K562 (cell line): ENCODE data around the gene AACS. TPM values are rescaled to one million over a fixed set of nuclear protein-coding genes. Genes with fewer than 3 reads are reported as not detected.

Experiments used
- ATAC-seq: fragments of 200-7000 bp; cut with Tn5 transposase; 3 replicates; pipeline ENCODE4 v1.9.1; 2020; ENCODE audit warnings: moderate library complexity
- BruUV-seq: library from RNA; stranded (reverse); fragments of 400-500 nt; replicated peaks from 2 replicates; lab custom pipeline; 2021; lab: Mats Ljungman, UMichigan
- CTCF ChIA-PET: fragments of 300-600 bp; formaldehyde crosslinking; extraction: SDS; loops from one replicate; lab custom pipeline; 2021; ENCODE audit warnings: low intra/inter-chr PET ratio; lab: Yijun Ruan, JAX
- POLR2A ChIA-PET: fragments of 300-600, 350-650 bp; sonication (Branson Sonifier 250); formaldehyde crosslinking; extraction: SDS; loops from one replicate; lab custom pipeline; 2021; ENCODE audit warnings: antibody characterized with exemption, inconsistent platforms; lab: Yijun Ruan, JAX
- DNase-seq, 4 experiments: peaks; one replicate each; pipeline versions ENCODE4 v3.0.0 to v3.0.0-alpha.2; 2011 to 2018; ENCODE audit warnings: low spot score in 3 of 4, mixed read lengths in 3 of 4; ENCODE audit errors: extremely low read depth in 1 of 4
- FAIRE-seq: peaks from 2 replicates; lab custom pipeline; 2011; peaks lifted over from hg19 to GRCh38; lab: Jason Lieb, UNC
- H2AFZ ChIP-seq: 2 replicates; pipeline ENCODE4 v1.6.0; 2011; ENCODE audit warnings: low read depth, low read length, control low read depth, inconsistent platforms
- H3K27ac ChIP-seq: fragments of 200-600 bp; 3 replicates; pipeline ENCODE4 v1.8.0; 2011; ENCODE audit warnings: low read depth, mild to moderate bottlenecking, control low read depth, inconsistent platforms, low read length, moderate library complexity, mixed read lengths; ENCODE audit errors: extremely low read depth
- H3K27me3 ChIP-seq, 2 experiments: fragments of 300-600 bp in 1 of 2; 2 replicates in 1 of 2; 3 replicates in 1 of 2; pipeline versions ENCODE4 v1.6.0 to v1.8.0; 2011; ENCODE audit warnings: inconsistent platforms in 2 of 2, low read length in 2 of 2, mild to moderate bottlenecking in 1 of 2, mixed read lengths in 1 of 2, moderate library complexity in 1 of 2; ENCODE audit not compliant: control insufficient read depth in 2 of 2, insufficient read depth in 2 of 2
- H3K36me3 ChIP-seq: fragments of 300-600 bp; 3 replicates; pipeline ENCODE4 v1.8.0; 2011; ENCODE audit warnings: mild to moderate bottlenecking, low read length, inconsistent platforms; ENCODE audit not compliant: control insufficient read depth, insufficient read depth
- H3K4me1 ChIP-seq, 2 experiments: fragments of 200-600 bp in 1 of 2; replicated peaks in 1 of 2; 2 replicates in 1 of 2; 3 replicates in 1 of 2; pipeline versions ENCODE4 v1.5.1 to v1.8.0; 2011; ENCODE audit warnings: inconsistent platforms in 2 of 2, low read length in 2 of 2, mild to moderate bottlenecking in 1 of 2, mixed read lengths in 1 of 2, moderate library complexity in 1 of 2; ENCODE audit not compliant: control insufficient read depth in 2 of 2, insufficient read depth in 2 of 2
- H3K4me2 ChIP-seq: 2 replicates; pipeline ENCODE4 v1.6.1; 2011; ENCODE audit warnings: low read length, control low read depth, inconsistent platforms, mixed read lengths; ENCODE audit not compliant: insufficient read depth
- H3K4me3 ChIP-seq: fragments of 200-600 bp; sonication (generic), shearing (Covaris generic); 2 replicates; pipeline ENCODE4 v1.5.1; 2016; ENCODE audit warnings: control low read depth, inconsistent platforms
- H3K79me2 ChIP-seq: fragments of 200-600 bp; 3 replicates; pipeline ENCODE4 v1.8.0; 2011; ENCODE audit warnings: low read length, inconsistent platforms; ENCODE audit not compliant: control insufficient read depth, insufficient read depth
- H3K9ac ChIP-seq, 2 experiments: 2 replicates each; pipeline versions ENCODE4 v1.6.0 to v1.6.1; 2011; ENCODE audit warnings: low read depth in 2 of 2, low read length in 2 of 2, control low read depth in 1 of 2, inconsistent platforms in 1 of 2, mild to moderate bottlenecking in 1 of 2, mixed read lengths in 1 of 2; ENCODE audit not compliant: insufficient read depth in 1 of 2
- H3K9me1 ChIP-seq: one replicate; pipeline ENCODE4 v1.6.0; 2011; ENCODE audit warnings: inconsistent platforms, mild to moderate bottlenecking, low read length, moderate library complexity; ENCODE audit not compliant: control insufficient read depth, insufficient read depth
- H3K9me3 ChIP-seq: replicated peaks from 2 replicates; pipeline ENCODE4 v1.5.1; 2011; ENCODE audit warnings: low read depth, low read length, inconsistent platforms; ENCODE audit not compliant: control insufficient read depth, insufficient read depth
- H4K20me1 ChIP-seq: replicated peaks from 2 replicates; pipeline ENCODE4 v1.6.1; 2011; ENCODE audit warnings: low read length, inconsistent platforms, mixed read lengths; ENCODE audit not compliant: control insufficient read depth, insufficient read depth
- GATAD2A ChIP-seq: fragments of 450-650 bp; IDR thresholded peaks from 2 replicates; pipeline ENCODE4 v1.6.1; 2017
- HMBOX1 ChIP-seq: sonication (generic); IDR thresholded peaks from 2 replicates; pipeline ENCODE4 v1.6.1; 2016
- IRF9 ChIP-seq: fragments of 450-650 bp; IDR thresholded peaks from 2 replicates; pipeline ENCODE4 v1.6.1; 2016; ENCODE audit warnings: missing biosample characterization, missing genetic modification characterization
- LEF1 ChIP-seq: fragments of 450-650 bp; IDR thresholded peaks from 2 replicates; pipeline ENCODE4 v1.6.1; 2016; ENCODE audit warnings: mild to moderate bottlenecking
- MAFG ChIP-seq: fragments of 450-650 bp; conservative IDR thresholded peaks from 2 replicates; pipeline ENCODE4 v1.6.1; 2016; ENCODE audit warnings: missing genetic modification characterization, missing compliant biosample characterization
- NR2C1 ChIP-seq, 2 experiments: fragments of 450-650 bp; IDR thresholded peaks; 2 replicates each; pipeline ENCODE4 v1.6.1; 2017; ENCODE audit warnings: mild to moderate bottlenecking in 2 of 2, antibody characterized with exemption in 1 of 2, inconsistent platforms in 1 of 2, missing compliant biosample characterization in 1 of 2, missing genetic modification characterization in 1 of 2
- NR4A1 ChIP-seq, 2 experiments: fragments of 250-450 bp in 1 of 2; fragments of 450-650 bp in 1 of 2; sonication (Bioruptor Pico) in 1 of 2; IDR thresholded peaks; 2 replicates each; pipeline versions ENCODE4 v1.4.0 to v1.6.1; 2016 to 2020; ENCODE audit warnings: mild to moderate bottlenecking in 2 of 2, missing compliant biosample characterization in 1 of 2, missing genetic modification characterization in 1 of 2, moderate library complexity in 1 of 2
- PHB2 ChIP-seq: fragments of 450-650 bp; IDR thresholded peaks from 2 replicates; pipeline ENCODE4 v1.6.1; 2017; ENCODE audit warnings: low read depth
- PHF21A ChIP-seq: fragments of 450-650 bp; IDR thresholded peaks from 2 replicates; pipeline ENCODE4 v1.6.1; 2017; ENCODE audit warnings: low read depth, borderline replicate concordance
- POU5F1 ChIP-seq: fragments of 150-350 bp; IDR thresholded peaks from 2 replicates; pipeline ENCODE4 v1.6.1; 2014; ENCODE audit warnings: borderline replicate concordance, low read length, low read depth, mild to moderate bottlenecking; ENCODE audit not compliant: partially characterized antibody
- ZNF134 ChIP-seq: fragments of 250-450 bp; sonication (Bioruptor Pico); conservative IDR thresholded peaks from 2 replicates; pipeline ENCODE4 v1.4.0; 2020
- ZNF75A ChIP-seq: fragments of 450-650 bp; formaldehyde crosslinking; IDR thresholded peaks from 2 replicates; pipeline ENCODE4 v1.4.0; 2020; ENCODE audit warnings: mild to moderate bottlenecking
- ZNF830 ChIP-seq: fragments of 250-450 bp; sonication (Bioruptor Pico); IDR thresholded peaks from 2 replicates; pipeline ENCODE4 v1.5.0; 2021; ENCODE audit warnings: mild to moderate bottlenecking
- WGBS: fragments of 100-300 bp; shearing (Covaris generic); methylation state at CpG from one replicate; pipeline ENCODE4 v1.1.6; 2016; ENCODE audit warnings: low coverage, mixed read lengths; ENCODE audit not compliant: insufficient coverage; ENCODE audit errors: missing lambda C conversion rate; 5-methylcytosine and 5-hydroxymethylcytosine counted together
- in situ Hi-C: fragments of 300-500 bp; cut with MboI; formaldehyde crosslinking; loops from 4 replicates; pipeline ENCODE4 v1.15.0; 2018; ENCODE audit warnings: inconsistent platforms, mixed read lengths
- intact Hi-C: fragments of 100-400 bp; cut with micrococcal nuclease; formaldehyde crosslinking; loops from 2 replicates; pipeline ENCODE4 v1.14.2; 2022
- polyA plus RNA-seq, 8 experiments: library from polyadenylated mRNA; depleted of rRNA in 4 of 8; stranded (reverse) in 5 of 8; unstranded in 3 of 8; fragments of >200 nt; fragmentation: Nextera tagmentation in 2 of 8; fragmentation: Illumina TruSeq in 1 of 8; extraction: Ambion mirVana in 2 of 8; extraction: Trizol in 1 of 8; gene quantifications; 2 replicates each; pipeline versions ENCODE4 v1.2.1 to v1.2.3, GENCODE V29; 2011 to 2014; ENCODE audit warnings: inconsistent platforms in 1 of 8, missing spikeins in 1 of 8
- total RNA-seq, 7 experiments: library from RNA; depleted of rRNA in 6 of 7; stranded (reverse); fragments of >200 nt in 6 of 7; fragmentation: Illumina TruSeq in 2 of 7; extraction: Trizol in 2 of 7; gene quantifications; 2 replicates each; pipeline versions ENCODE4 v1.2.1 to v1.2.3, GENCODE V29; 2011 to 2021; ENCODE audit warnings: low replicate concordance in 1 of 7
- TF ChIP-seq, protein P1 (sequence below): sonication (generic); formaldehyde crosslinking; IDR thresholded peaks from 2 replicates; pipeline ENCODE4 v1.8.0; 2022; ENCODE audit warnings: missing genetic modification reagents, mild to moderate bottlenecking, moderate library complexity, borderline replicate concordance
- TF ChIP-seq, protein P2 (sequence below): fragments of 250-450 bp; sonication (Bioruptor Pico); IDR thresholded peaks from 2 replicates; pipeline ENCODE4 v1.5.0; 2021; ENCODE audit warnings: mild to moderate bottlenecking, moderate library complexity

Gene AACS
- total and polyA plus RNA-seq, 9 of the 15 experiments (the other 6 are each of a cell fraction or from before 2014, with no cell fraction given) = 2.4 to 13.0 (median 6.0) TPM

DNA sequence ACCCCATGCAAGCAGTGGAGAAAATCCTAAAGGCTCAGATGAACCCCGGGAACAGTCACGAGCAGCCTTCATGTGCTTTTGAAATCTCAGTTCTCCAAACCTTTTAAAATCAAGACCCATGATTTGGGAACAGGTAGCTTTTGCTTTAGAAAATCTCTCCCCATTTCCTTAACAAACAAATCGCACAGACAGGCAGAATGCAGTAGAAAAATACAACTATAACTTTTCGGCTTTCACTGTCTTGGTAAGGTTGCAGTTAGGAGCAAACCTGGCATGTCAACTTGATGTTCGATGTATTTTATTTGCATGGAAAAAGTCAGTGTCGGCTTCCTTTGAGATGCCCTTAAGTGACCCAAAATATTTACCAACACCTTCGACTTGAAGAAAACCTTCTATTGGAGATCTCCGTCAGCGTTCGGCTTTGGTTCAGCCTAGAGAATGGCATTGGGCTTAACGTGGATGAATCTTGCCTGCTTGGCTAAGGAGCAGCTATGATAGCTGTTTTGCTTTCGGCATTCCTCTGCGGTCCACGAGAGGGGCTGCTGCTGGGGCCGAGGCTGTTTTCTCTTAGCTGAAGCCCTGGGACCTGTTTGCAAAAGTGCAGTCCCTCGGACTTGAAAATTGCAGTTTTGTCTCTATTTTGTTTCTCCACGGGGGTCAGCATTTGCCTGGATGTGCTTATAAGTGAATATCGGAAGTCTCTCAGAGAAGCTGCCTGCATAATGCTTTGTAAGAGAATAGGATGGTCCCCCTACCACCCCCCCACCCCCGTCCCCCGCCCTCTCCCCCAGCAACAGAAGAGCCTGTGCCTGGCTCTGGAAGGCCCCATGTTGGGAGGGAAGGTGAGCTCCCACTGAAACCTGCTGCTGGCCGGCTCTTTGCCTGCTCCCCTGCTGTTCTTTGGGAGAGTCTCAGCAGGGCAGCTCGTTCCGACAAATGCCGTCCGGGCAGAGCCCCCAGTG is 122.8 kb downstream of the AACS start:
- no TSS peak for BruUV-seq
- Histone ChIP-seq H3K9ac (no peak overlapping the region), H3K27me3 (peaks cover 19 to 61% of the 10 kb centered on the region in 2 experiments), H2AFZ (no peak overlapping the region), H3K9me1 (no peaks in the 10 kb centered on the region), H3K36me3 (no peaks in the 10 kb centered on the region), H3K9me3 (no peaks in the 10 kb centered on the region), H3K4me3 (no peak overlapping the region), H3K4me1 (peaks cover 0 to 24% of the 10 kb centered on the region in 2 experiments; a peak in 3 of 5 replicates), H3K79me2 (no peaks in the 10 kb centered on the region), H4K20me1 (peaks cover 11% of the 10 kb centered on the region; the same call in 1 of the 2 replicates), H3K4me2 (no peak overlapping the region), H3K27ac (no peak overlapping the region)
- POLR2A ChIA-PET = interaction anchor here (0.8 to 1.1 kb wide), 3 partner anchors 10 to 33 kb away, joined by 3 to 5 read pairs (median 3); no protein-coding TSS in a partner anchor
- FAIRE-seq (no peak), DNase-seq (no peak), ATAC-seq (no peak)
- in situ Hi-C loops (no loop called here), intact Hi-C loops (loop anchor here (10.0 kb wide), 1 partner anchor 147 kb away; no protein-coding TSS in a partner anchor)
- CTCF ChIA-PET = no interaction called here
- whole genome bisulfite sequencing = 2% methylated on average over 25 of the region's 25 CpGs
- no peak for TF ChIP-seq LEF1
- TF ChIP-seq MAFG (tag) = no peak
- TF ChIP-seq PHB2 = no peak
- TF ChIP-seq PHF21A = no peak
- TF ChIP-seq, protein P1, sequence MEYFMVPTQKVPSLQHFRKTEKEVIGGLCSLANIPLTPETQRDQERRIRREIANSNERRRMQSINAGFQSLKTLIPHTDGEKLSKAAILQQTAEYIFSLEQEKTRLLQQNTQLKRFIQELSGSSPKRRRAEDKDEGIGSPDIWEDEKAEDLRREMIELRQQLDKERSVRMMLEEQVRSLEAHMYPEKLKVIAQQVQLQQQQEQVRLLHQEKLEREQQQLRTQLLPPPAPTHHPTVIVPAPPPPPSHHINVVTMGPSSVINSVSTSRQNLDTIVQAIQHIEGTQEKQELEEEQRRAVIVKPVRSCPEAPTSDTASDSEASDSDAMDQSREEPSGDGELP (CRISPR knock-in tag) = no peak
- no peak for TF ChIP-seq ZNF134 (CRISPR knock-in tag)
- no peak for TF ChIP-seq NR4A1 (CRISPR knock-in tag; IDR thresholded peaks at IDR 0.05)
- no peak for TF ChIP-seq NR4A1 (tag; IDR thresholded peaks at IDR 0.05)
- TF ChIP-seq IRF9 (tag) = no peak
- no peak for TF ChIP-seq NR2C1 (IDR thresholded peaks at IDR 0.05)
- TF ChIP-seq NR2C1 (tag; IDR thresholded peaks at IDR 0.05) = no peak
- TF ChIP-seq ZNF830 (CRISPR knock-in tag) = no peak
- TF ChIP-seq HMBOX1 = no peak
- no peak for TF ChIP-seq GATAD2A
- TF ChIP-seq ZNF75A (CRISPR knock-in tag) = no peak
- TF ChIP-seq, protein P2, sequence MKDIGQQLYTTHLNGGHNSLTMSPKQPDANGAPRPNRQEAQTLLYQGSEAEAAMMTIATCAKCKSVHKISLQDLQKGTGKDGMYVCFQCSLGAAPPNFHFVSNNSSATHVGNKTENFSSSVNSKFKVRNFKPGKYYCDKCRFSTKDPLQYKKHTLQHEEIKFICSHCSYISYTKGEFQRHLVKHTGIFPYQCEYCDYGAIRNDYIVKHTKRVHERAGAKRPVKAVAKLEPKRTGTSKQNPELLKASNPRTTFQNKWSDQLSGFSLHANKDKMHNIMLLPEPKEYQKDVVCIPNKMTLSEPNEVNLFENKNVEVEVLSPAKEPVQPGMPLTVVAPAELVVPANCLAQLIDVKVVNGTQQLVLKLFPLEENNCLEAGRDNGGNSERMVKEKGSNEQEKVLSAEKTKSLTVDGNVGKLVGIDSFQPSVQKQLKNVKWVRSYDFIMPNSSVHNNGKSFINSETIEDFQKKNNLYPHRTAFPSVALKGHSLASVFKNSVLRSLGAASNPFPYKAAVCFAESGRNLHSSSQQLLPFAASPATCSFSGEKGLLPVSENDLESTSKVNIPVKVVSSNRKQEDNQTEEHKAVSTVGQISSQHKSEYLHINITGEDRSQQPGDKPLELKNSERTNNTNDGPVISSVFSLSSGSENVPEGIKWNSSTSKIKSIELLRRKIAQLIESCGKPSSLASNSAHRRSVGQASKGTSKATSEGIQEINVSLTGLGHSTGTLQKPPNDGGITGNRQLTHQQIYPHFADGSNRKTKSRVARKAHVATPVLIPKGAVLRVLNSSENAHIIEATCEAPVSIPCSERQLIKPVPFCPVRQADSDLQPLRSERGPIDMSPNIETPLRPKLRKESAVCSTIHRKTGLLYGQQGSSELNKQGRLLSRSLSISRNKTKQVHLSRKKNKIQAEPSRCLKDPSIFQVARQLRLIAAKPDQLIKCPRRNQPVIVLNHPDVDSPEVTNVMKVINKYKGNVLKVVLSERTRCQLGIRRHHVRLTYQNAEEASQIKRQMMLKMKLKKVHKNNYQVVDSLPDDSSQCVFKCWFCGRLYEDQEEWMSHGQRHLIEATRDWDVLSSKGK (CRISPR knock-in tag) = no peak
- no peak for TF ChIP-seq POU5F1
